Keratinocyte (primary cell): ENCODE data around the gene CDC42EP4. TPM values are rescaled to one million over a fixed set of nuclear protein-coding genes. Genes with fewer than 3 reads are reported as not detected.

Experiments
- DNase-seq: peaks from one replicate; pipeline ENCODE4 v3.0.0-alpha.2; 2011; ENCODE audit warnings: low read depth, missing footprints, low spot score
- FAIRE-seq: peaks from 2 replicates; lab custom pipeline; 2011; peaks lifted over from hg19 to GRCh38; lab: Jason Lieb, UNC
- H2AFZ ChIP-seq: 2 replicates; pipeline ENCODE4 v1.6.0; 2012; ENCODE audit warnings: low read length, control low read depth, inconsistent platforms; ENCODE audit not compliant: control insufficient read depth
- H3K27ac ChIP-seq: 2 replicates; pipeline ENCODE4 v1.5.1; 2011; ENCODE audit warnings: low read length; ENCODE audit not compliant: control insufficient read depth, insufficient read depth
- H3K27me3 ChIP-seq: 3 replicates; pipeline ENCODE4 v1.6.0; 2011; ENCODE audit warnings: low read length; ENCODE audit not compliant: control insufficient read depth, insufficient read depth; ENCODE audit errors: extremely low read depth
- H3K36me3 ChIP-seq, 2 experiments: 2 replicates in 1 of 2; 3 replicates in 1 of 2; pipeline ENCODE4 v1.5.1; 2011; ENCODE audit warnings: low read length in 2 of 2, mild to moderate bottlenecking in 1 of 2; ENCODE audit not compliant: control insufficient read depth in 2 of 2, insufficient read depth in 2 of 2; ENCODE audit errors: extremely low read depth in 1 of 2
- H3K4me1 ChIP-seq: 3 replicates; pipeline ENCODE4 v1.5.1; 2011; ENCODE audit warnings: low read length; ENCODE audit not compliant: control insufficient read depth, insufficient read depth; ENCODE audit errors: extremely low read depth
- H3K4me2 ChIP-seq: 3 replicates; pipeline ENCODE4 v1.6.0; 2011; ENCODE audit warnings: low read depth, low read length; ENCODE audit not compliant: control insufficient read depth, insufficient read depth; ENCODE audit errors: extremely low read depth
- H3K4me3 ChIP-seq, 3 experiments: fragments of 200-600 bp in 1 of 3; sonication (generic) in 1 of 3; 2 replicates in 2 of 3; 3 replicates in 1 of 3; pipeline ENCODE4 v1.5.1; 2011 to 2016; ENCODE audit warnings: low read length in 3 of 3, mild to moderate bottlenecking in 3 of 3, control low read depth in 2 of 3, inconsistent platforms in 1 of 3, low read depth in 1 of 3, mixed read lengths in 1 of 3, mixed run types in 1 of 3, moderate library complexity in 1 of 3; ENCODE audit not compliant: control insufficient read depth in 2 of 3, insufficient read depth in 2 of 3; ENCODE audit errors: extremely low read depth in 1 of 3
- H3K79me2 ChIP-seq: 2 replicates; pipeline ENCODE4 v1.6.0; 2012; ENCODE audit warnings: low read length; ENCODE audit not compliant: control insufficient read depth, insufficient read depth
- H3K9ac ChIP-seq: 3 replicates; pipeline ENCODE4 v1.6.0; 2011; ENCODE audit warnings: low read length; ENCODE audit not compliant: control insufficient read depth, insufficient read depth; ENCODE audit errors: extremely low read depth
- H3K9me1 ChIP-seq: 3 replicates; pipeline ENCODE4 v1.6.0; 2011; ENCODE audit warnings: low read length; ENCODE audit not compliant: control insufficient read depth, insufficient read depth; ENCODE audit errors: extremely low read depth
- H3K9me3 ChIP-seq: 2 replicates; pipeline ENCODE4 v1.5.1; 2012; ENCODE audit warnings: low read depth, low read length; ENCODE audit not compliant: control insufficient read depth
- H4K20me1 ChIP-seq: 3 replicates; pipeline ENCODE4 v1.6.0; 2011; ENCODE audit warnings: low read length; ENCODE audit not compliant: control insufficient read depth, insufficient read depth; ENCODE audit errors: extremely low read depth
- CTCF ChIP-seq, 3 experiments: IDR thresholded peaks in 1 of 3; conservative IDR thresholded peaks in 1 of 3; optimal IDR thresholded peaks in 1 of 3; 2 replicates in 2 of 3; 3 replicates in 1 of 3; pipeline versions ENCODE3 to v1.5.1; 2011; ENCODE audit warnings: low read length in 3 of 3, mild to moderate bottlenecking in 3 of 3, moderate library complexity in 2 of 3, control low read depth in 1 of 3, inconsistent platforms in 1 of 3; ENCODE audit not compliant: insufficient read depth in 2 of 3; ENCODE audit errors: extremely low read depth in 1 of 3
- EZH2 ChIP-seq: IDR thresholded peaks from one replicate; pipeline ENCODE4 v1.6.1; 2012; ENCODE audit warnings: inconsistent platforms, mild to moderate bottlenecking, low read length, moderate library complexity
- dilution Hi-C: fragments of 300-500 bp; cut with MboI; formaldehyde crosslinking; loops from one replicate; pipeline ENCODE4 v1.7.0; 2020; ENCODE audit warnings: low sequenced_read_pairs; ENCODE audit not compliant: extremely low pct_ligation_motif_present
- polyA plus RNA-seq, 5 experiments: library from polyadenylated mRNA; depleted of rRNA in 3 of 5; stranded (reverse) in 3 of 5; stranded (forward) in 1 of 5; unstranded in 1 of 5; fragments of >200 nt; gene quantifications; 1 replicate in 1 of 5; 2 replicates in 3 of 5; 3 replicates in 1 of 5; pipeline versions ENCODE4 v1.2.1 to v1.2.3, GENCODE V29; 2011 to 2012; ENCODE audit warnings: missing spikeins in 2 of 5, low read depth in 1 of 5, low replicate concordance in 1 of 5

Gene CDC42EP4
- polyA plus RNA-seq, 1 donor (not counting 4 experiments of a cell fraction or from before 2014, with no cell fraction given) = 9.4 TPM

GRCh38 chr17:73305845-73306836 is 5.7 kb downstream of the CDC42EP4 start:
- Histone ChIP-seq H3K4me2 (peak overlapping the region; percentile 99), H3K9me1 (no peaks in the 10 kb centered on the region), H3K9ac (peak overlapping the region; percentile 81), H3K79me2 (peaks cover 37% of the 10 kb centered on the region), H3K27ac (peak overlapping the region; percentile 82), H2AFZ (peak overlapping the region; percentile 39), H3K4me1 (peaks cover 61% of the 10 kb centered on the region), H3K4me3 (peak overlapping the region in 2 of 3 experiments; percentile 62 to 69), H3K9me3 (no peaks in the 10 kb centered on the region), H3K27me3 (no peaks in the 10 kb centered on the region), H3K36me3 (no peaks in the 10 kb centered on the region), H4K20me1 (no peaks in the 10 kb centered on the region)
- dilution Hi-C loops = no loop called here
- DNase-seq (no peak), FAIRE-seq (no peak)
- no peak for TF ChIP-seq EZH2

- peak overlapping the region; percentile 82 for H3K27ac ChIP-seq
- dilution Hi-C loops = no loop called here
- peak overlapping the region; percentile 23 to 69 (median 62) for H3K4me3 ChIP-seq
- peak overlapping the region; percentile 99 for H3K4me2 ChIP-seq
- H3K36me3 ChIP-seq = no peaks in the 10 kb centered on the region
- H3K4me1 ChIP-seq = peaks cover 60% of the 10 kb centered on the region
- H3K9me3 ChIP-seq = no peaks in the 10 kb centered on the region
- TF ChIP-seq CTCF (optimal IDR thresholded peaks at IDR 0.05 in 1 of 3, IDR thresholded peaks at IDR 0.05 in 1 of 3, conservative IDR thresholded peaks at IDR 0.05 in 1 of 3; ENCODE audit: extremely low read depth in 1 of 3, insufficient read depth in 2 of 3, low read length in 3 of 3) (peak; percentile 10 to 35 (median 31)), EZH2 (no peak)
- peak; percentile 51 for FAIRE-seq
- no peaks in the 10 kb centered on the region for H4K20me1 ChIP-seq
- no peak for DNase-seq
- H3K79me2 ChIP-seq = peaks cover 36% of the 10 kb centered on the region
- no peaks in the 10 kb centered on the region for H3K9me1 ChIP-seq
- H3K9ac ChIP-seq = peak overlapping the region; percentile 81
- H2AFZ ChIP-seq = peak overlapping the region; percentile 85
- H3K27me3 ChIP-seq = no peaks in the 10 kb centered on the region
Observed at GRCh38 chr17:73304971-73305812, 6.6 kb downstream of the CDC42EP4 start.
